AG04450 (cell line): ENCODE measurements around the gene TXNL4B. TPM values are rescaled to one million over a fixed set of nuclear protein-coding genes. Genes with fewer than 3 reads are reported as not detected.

ENCODE experiments used
- CTCF ChIA-PET: fragments of 300-600, 350-600 bp; formaldehyde crosslinking; extraction: SDS; loops from one replicate; lab custom pipeline; 2022; ENCODE audit warnings: antibody characterized with exemption, inconsistent platforms; lab: Charles Lee
- POLR2A ChIA-PET: fragments of 350-600 bp; formaldehyde crosslinking; extraction: SDS; loops from one replicate; lab custom pipeline; 2021; ENCODE audit warnings: antibody characterized with exemption, inconsistent platforms; lab: Yijun Ruan, JAX
- DNase-seq: peaks from one replicate; pipeline ENCODE4 v3.0.0-alpha.2; 2011; ENCODE audit warnings: low read depth, low spot score
- H3K27ac ChIP-seq: one replicate; pipeline ENCODE4 v1.5.1; 2012; ENCODE audit warnings: low read depth, low read length, control low read depth
- H3K27me3 ChIP-seq: one replicate; pipeline ENCODE4 v1.6.0; 2012; ENCODE audit warnings: low read length; ENCODE audit not compliant: control insufficient read depth, insufficient read depth
- H3K4me3 ChIP-seq: 2 replicates; pipeline ENCODE4 v1.5.1; 2011; ENCODE audit warnings: mild to moderate bottlenecking, low read depth, low read length, control low read depth
- H3K9me3 ChIP-seq: 2 replicates; pipeline ENCODE4 v1.5.1; 2012; ENCODE audit warnings: low read length; ENCODE audit not compliant: control insufficient read depth, insufficient read depth
- polyA plus RNA-seq: library from polyadenylated mRNA; depleted of rRNA; stranded (reverse); fragments of >200 nt; gene quantifications from 2 replicates; pipeline ENCODE4 v1.2.3, GENCODE V29; 2011
- TF ChIP-seq, protein P1 (sequence below): IDR thresholded peaks from 2 replicates; pipeline ENCODE4 v1.5.1; 2011; ENCODE audit warnings: low read depth, low read length, control low read depth, inconsistent platforms

Gene TXNL4B
- polyA plus RNA-seq, 1 experiment, result 21.3 TPM

DNA sequence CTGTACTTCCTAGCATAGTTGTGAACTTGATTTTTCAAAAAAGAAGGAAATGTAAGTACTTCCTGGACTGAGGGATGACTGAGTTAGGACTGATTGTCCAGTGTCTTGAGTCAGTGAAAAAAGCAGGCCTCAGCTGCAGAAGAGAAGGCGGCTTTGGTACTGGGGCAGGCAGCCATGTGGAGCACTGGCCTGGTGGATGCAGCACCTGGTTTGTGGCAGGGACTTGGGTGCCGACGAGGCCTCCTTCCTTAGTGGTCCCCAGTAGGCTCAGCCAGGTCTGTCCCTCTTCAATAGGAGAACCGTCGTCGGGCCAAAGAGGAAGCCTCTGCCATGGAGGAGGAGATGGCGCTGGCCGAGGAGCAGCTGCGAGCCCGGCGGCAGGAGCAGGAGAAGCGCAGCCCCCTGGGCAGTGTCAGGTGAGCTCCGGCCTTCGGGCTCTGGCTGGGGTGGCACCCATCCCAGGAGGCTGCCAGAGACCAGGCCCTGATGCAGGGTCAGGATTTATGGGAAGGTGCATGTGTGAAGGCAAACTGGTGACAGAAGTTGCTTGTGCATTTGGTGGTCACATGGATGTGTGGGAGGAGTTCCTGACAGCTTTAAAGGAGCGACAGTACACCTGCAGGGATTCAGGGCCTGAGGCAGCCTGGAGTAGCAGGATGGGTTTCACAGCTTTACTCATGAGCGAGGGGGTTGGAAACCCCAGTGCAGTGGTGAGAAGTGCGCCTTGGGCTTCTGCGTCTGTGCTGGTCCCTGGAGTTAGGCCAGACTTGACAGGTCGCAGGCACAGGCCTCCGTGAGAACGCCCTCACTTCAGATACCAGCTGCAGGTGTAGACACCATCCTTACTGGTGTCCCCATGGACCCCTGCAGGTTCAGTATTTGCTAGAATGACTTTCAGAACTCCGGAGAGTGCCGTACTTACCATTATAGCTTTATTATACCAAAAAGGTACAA is 17.5 kb upstream of the TXNL4B start:
- POLR2A ChIA-PET, result interaction anchor here (1.1 kb wide), 1 partner anchor 18 kb away, joined by 3 read pairs; the partner anchor contains the start of genes DHX38 and TXNL4B
- CTCF ChIA-PET, result interaction anchor here (1.7 kb wide), 1 partner anchor 14 kb away, joined by 7 read pairs; no protein-coding TSS in a partner anchor
- H3K4me3 ChIP-seq, result no peak overlapping the region

DNA sequence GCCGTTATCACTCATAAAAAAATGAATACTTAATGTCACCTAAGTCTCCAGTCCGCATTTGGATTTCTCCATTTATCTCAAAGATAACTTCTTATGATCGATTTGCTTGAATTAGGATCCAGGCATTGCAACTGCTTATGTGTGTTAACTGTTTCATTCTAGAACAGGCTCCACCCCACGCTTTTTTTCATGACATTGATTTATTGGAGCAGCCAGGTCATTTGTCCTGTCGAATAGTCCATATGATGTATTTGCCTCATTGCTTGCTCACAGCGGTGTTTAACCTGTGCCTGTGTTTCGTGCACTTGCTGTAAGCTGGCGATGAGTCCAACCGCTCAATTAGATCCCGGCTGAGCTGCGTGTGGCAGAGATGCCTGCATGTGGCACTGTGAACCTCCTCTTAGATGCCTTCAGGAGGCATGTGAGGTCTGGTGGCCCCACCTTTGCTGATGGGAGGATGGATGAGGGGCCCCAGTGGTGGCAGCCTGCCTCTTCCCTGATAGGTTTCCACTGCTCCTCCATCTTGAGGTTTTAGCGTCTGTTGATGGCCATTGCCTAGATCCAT is 16.6 kb upstream of the TXNL4B start:
- POLR2A ChIA-PET, result no interaction called here
- no peak for DNase-seq
- Histone ChIP-seq H3K27ac (no peak overlapping the region), H3K27me3 (no peaks in the 10 kb centered on the region), H3K4me3 (no peak overlapping the region), H3K9me3 (no peaks in the 10 kb centered on the region)
- CTCF ChIA-PET, result no interaction called here
- TF ChIP-seq, protein P1, sequence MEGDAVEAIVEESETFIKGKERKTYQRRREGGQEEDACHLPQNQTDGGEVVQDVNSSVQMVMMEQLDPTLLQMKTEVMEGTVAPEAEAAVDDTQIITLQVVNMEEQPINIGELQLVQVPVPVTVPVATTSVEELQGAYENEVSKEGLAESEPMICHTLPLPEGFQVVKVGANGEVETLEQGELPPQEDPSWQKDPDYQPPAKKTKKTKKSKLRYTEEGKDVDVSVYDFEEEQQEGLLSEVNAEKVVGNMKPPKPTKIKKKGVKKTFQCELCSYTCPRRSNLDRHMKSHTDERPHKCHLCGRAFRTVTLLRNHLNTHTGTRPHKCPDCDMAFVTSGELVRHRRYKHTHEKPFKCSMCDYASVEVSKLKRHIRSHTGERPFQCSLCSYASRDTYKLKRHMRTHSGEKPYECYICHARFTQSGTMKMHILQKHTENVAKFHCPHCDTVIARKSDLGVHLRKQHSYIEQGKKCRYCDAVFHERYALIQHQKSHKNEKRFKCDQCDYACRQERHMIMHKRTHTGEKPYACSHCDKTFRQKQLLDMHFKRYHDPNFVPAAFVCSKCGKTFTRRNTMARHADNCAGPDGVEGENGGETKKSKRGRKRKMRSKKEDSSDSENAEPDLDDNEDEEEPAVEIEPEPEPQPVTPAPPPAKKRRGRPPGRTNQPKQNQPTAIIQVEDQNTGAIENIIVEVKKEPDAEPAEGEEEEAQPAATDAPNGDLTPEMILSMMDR, result no peak

More for the DNA sequence above, 17.5 kb upstream of the TXNL4B start:
- no peak for DNase-seq
- H3K9me3 ChIP-seq, result no peaks in the 10 kb centered on the region
- no peak overlapping the region for H3K27ac ChIP-seq
- TF ChIP-seq, protein P1, result no peak
- no peaks in the 10 kb centered on the region for H3K27me3 ChIP-seq

DNA sequence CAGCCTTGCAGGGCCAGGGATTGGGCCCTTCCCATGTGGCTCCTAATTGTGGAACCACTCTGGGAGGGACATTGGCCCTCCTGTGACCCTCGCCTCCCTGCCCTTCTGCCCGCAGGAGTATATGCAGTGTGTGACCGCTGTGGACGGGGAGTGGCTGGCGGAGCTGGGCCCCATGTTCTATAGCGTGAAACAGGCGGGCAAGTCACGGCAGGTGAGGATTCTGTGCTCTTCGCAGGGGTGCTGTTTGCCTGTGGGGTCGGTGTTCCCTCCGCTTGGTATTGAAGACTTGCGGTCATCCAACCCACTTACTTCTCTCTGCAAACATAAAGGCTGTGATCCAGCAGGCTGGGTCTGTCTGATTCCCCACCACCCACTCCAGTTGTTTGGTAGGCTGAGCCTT is 15.9 kb upstream of the TXNL4B start:
- Histone ChIP-seq H3K27me3 (no peaks in the 10 kb centered on the region), H3K27ac (no peak overlapping the region), H3K9me3 (no peaks in the 10 kb centered on the region), H3K4me3 (no peak overlapping the region)
- TF ChIP-seq, protein P1, result no peak
- DNase-seq, result no peak
- CTCF ChIA-PET, result no interaction called here
- POLR2A ChIA-PET, result no interaction called here

DNA sequence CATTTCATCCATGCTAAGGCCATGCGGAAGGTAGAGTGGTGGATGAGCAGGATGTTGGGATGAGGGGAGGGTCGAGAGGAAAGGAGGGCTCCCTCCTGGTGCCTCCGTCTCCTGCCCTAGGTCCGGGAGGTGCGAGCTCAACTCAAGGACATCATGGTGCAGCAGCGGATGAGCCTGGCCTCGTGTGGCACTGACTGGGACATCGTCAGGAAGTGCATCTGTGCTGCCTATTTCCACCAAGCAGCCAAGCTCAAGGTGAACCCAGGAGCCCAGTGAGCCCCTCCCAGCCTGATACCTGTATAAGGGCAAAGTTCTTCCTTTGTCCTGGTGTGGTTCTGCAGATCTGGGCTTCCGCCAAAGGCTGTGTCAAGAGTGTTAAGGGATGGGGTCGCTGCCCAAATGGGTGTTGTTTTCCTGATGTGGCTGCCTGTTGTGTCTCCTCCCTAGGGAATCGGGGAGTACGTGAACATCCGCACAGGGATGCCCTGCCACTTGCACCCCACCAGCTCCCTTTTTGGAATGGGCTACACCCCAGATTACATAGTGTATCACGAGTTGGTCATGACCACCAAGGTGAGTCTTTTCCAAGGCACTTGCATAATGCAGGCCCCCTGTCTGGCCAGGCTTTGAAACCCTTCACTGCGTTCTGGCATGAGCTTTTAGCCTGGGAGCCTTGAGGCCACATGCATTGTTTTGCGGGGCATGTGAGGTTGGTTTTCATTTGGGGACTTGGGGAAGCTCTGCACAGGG is 15.1 kb upstream of the TXNL4B start:
- no peaks in the 10 kb centered on the region for H3K27me3 ChIP-seq
- DNase-seq, result no peak
- CTCF ChIA-PET, result no interaction called here
- no peaks in the 10 kb centered on the region for H3K9me3 ChIP-seq
- TF ChIP-seq, protein P1, result no peak
- POLR2A ChIA-PET, result no interaction called here
- no peak overlapping the region for H3K4me3 ChIP-seq
- H3K27ac ChIP-seq, result no peak overlapping the region
